ENCODE results near the gene PLXNA4.

DNA sequence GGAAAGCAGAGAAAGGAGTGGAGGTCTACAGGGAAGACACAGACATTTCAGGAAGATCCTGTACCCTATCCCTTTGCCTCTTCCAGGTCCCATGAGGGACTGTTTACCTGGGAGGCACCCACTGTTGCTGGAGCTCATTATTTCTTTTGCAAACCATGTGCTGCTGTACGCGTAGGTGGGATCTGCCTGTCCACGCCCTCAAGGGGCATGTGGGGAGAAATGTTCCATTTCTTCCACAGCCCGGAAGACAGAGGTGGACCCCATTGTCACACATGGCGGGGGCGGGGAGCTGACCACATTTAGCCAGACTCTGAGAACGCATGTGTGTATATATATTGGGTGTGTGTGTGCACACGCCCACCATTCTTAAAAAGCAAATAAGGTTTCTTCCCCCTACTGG lies 2.0 kb downstream of the PLXNA4 start:
- TF ChIP-seq, protein P1, sequence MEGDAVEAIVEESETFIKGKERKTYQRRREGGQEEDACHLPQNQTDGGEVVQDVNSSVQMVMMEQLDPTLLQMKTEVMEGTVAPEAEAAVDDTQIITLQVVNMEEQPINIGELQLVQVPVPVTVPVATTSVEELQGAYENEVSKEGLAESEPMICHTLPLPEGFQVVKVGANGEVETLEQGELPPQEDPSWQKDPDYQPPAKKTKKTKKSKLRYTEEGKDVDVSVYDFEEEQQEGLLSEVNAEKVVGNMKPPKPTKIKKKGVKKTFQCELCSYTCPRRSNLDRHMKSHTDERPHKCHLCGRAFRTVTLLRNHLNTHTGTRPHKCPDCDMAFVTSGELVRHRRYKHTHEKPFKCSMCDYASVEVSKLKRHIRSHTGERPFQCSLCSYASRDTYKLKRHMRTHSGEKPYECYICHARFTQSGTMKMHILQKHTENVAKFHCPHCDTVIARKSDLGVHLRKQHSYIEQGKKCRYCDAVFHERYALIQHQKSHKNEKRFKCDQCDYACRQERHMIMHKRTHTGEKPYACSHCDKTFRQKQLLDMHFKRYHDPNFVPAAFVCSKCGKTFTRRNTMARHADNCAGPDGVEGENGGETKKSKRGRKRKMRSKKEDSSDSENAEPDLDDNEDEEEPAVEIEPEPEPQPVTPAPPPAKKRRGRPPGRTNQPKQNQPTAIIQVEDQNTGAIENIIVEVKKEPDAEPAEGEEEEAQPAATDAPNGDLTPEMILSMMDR (IDR thresholded peaks at IDR 0.05): no peak
- no peak for TF ChIP-seq POLR2A (IDR thresholded peaks at IDR 0.05)

Measured in lower leg skin (tissue), 3 donors.